Midbrain (tissue), 1 donor: ENCODE results near the gene SEMA3D.

Experiments used
- DNase-seq: peaks from one replicate; lab custom pipeline; 2025; lab: John Stamatoyannopoulos, UW

SEMA3D gene

GRCh38 chr7:85186521-85187241, at the start of gene SEMA3D:
SEMA3D (minus strand) TSS chr7:85187056; CDS start chr7:85121891, 65,165 bp downstream.
- DNase-seq = peak; percentile 84

GRCh38 chr7:85234730-85235129, 47.9 kb upstream of the SEMA3D start:
- no peak for DNase-seq

GRCh38 chr7:85232068-85232467, 45.2 kb upstream of the SEMA3D start:
- DNase-seq = no peak

- no peak for DNase-seq
Observed at GRCh38 chr7:85230623-85231022, 43.8 kb upstream of the SEMA3D start.

- DNase-seq = no peak
Observed at GRCh38 chr7:85229544-85229943, 42.7 kb upstream of the SEMA3D start.

GRCh38 chr7:85226361-85227085, 39.7 kb upstream of the SEMA3D start:
- DNase-seq = no peak

- no peak for DNase-seq
Observed at GRCh38 chr7:85224171-85224570, 37.3 kb upstream of the SEMA3D start.

- DNase-seq = no peak
Observed at GRCh38 chr7:85222522-85222921, 35.7 kb upstream of the SEMA3D start.

- DNase-seq = no peak
Observed at GRCh38 chr7:85221796-85222195, 34.9 kb upstream of the SEMA3D start.

- no peak for DNase-seq
Observed at GRCh38 chr7:85220651-85221050, 33.8 kb upstream of the SEMA3D start.

GRCh38 chr7:85220023-85220422, 33.2 kb upstream of the SEMA3D start:
- no peak for DNase-seq

- no peak for DNase-seq
Observed at GRCh38 chr7:85217085-85217484, 30.2 kb upstream of the SEMA3D start.

GRCh38 chr7:85215098-85215497, 28.2 kb upstream of the SEMA3D start:
- DNase-seq = no peak

- no peak for DNase-seq
Observed at GRCh38 chr7:85213500-85213899, 26.6 kb upstream of the SEMA3D start.

- no peak for DNase-seq
Observed at GRCh38 chr7:85205754-85206153, 18.9 kb upstream of the SEMA3D start.

GRCh38 chr7:85204496-85204895, 17.6 kb upstream of the SEMA3D start:
- no peak for DNase-seq

GRCh38 chr7:85204061-85204460, 17.2 kb upstream of the SEMA3D start:
- DNase-seq = no peak

- DNase-seq = no peak
Observed at GRCh38 chr7:85201209-85201608, 14.4 kb upstream of the SEMA3D start.

- no peak for DNase-seq
Observed at GRCh38 chr7:85196696-85197095, 9.8 kb upstream of the SEMA3D start.

GRCh38 chr7:85191383-85191782, 4.5 kb upstream of the SEMA3D start:
- no peak for DNase-seq

- peak; percentile 56 for DNase-seq
Observed at GRCh38 chr7:85186083-85186520, 754 bp downstream of the SEMA3D start.

GRCh38 chr7:85185424-85186082, 1.3 kb downstream of the SEMA3D start:
- peak; percentile 56 for DNase-seq
